Neural cell (in vitro differentiated cells): ENCODE measurements around the gene CLNK.

Experiments used
- CTCF ChIP-seq: fragments of 450-650 bp; IDR thresholded peaks from 2 replicates; pipeline ENCODE4 v1.5.1; 2014; ENCODE audit warnings: antibody characterized with exemption, mild to moderate bottlenecking, moderate library complexity; ENCODE audit not compliant: poor library complexity, severe bottlenecking
- EZH2 ChIP-seq: fragments of 200-600, 300-800 bp; shearing (Covaris generic), sonication (generic); IDR thresholded peaks from 2 replicates; pipeline ENCODE4 v1.6.1; 2014; ENCODE audit warnings: antibody characterized with exemption, low read length, borderline replicate concordance, mild to moderate bottlenecking; ENCODE audit not compliant: insufficient read depth, poor library complexity, severe bottlenecking
- TAF1 ChIP-seq: IDR thresholded peaks from 2 replicates; pipeline ENCODE4 v1.6.1; 2012; ENCODE audit warnings: low read depth

- no peak for TF ChIP-seq CTCF
- no peak for TF ChIP-seq EZH2
- TF ChIP-seq TAF1: no peak
Measured at GRCh38 chr4:10454121-10454520, 230.4 kb downstream of the CLNK start.
